Brain microvascular endothelial cell (primary cell): Measurements from ENCODE around the gene FSHB.

Experiments
- DNase-seq: peaks from one replicate; pipeline ENCODE4 v3.0.0-alpha.2; 2020
- H3K27ac ChIP-seq: fragments of 250-450 bp; sonication (Bioruptor Pico); 2 replicates; pipeline ENCODE4 v1.5.1; 2020; ENCODE audit warnings: mild to moderate bottlenecking, moderate library complexity
- H3K27me3 ChIP-seq: fragments of 250-450 bp; sonication (Bioruptor Pico); replicated peaks from 2 replicates; pipeline ENCODE4 v1.5.1; 2020; ENCODE audit warnings: mild to moderate bottlenecking
- H3K36me3 ChIP-seq: fragments of 250-450 bp; sonication (Bioruptor Pico); replicated peaks from 2 replicates; pipeline ENCODE4 v1.5.1; 2020; ENCODE audit warnings: mild to moderate bottlenecking
- H3K4me3 ChIP-seq: 2 replicates; pipeline ENCODE4 v1.5.1; 2011; ENCODE audit warnings: low read depth, mild to moderate bottlenecking, control low read depth, low read length, moderate library complexity
- in situ Hi-C: cut with HindIII; loops from 2 replicates; pipeline ENCODE4 v1.10.0; 2017; ENCODE audit warnings: low sequenced_read_pairs, low pct_ligation_motif_present
- TF ChIP-seq, protein P1 (sequence below): IDR thresholded peaks from 2 replicates; pipeline ENCODE4 v1.5.1; 2011; ENCODE audit warnings: low read depth, mild to moderate bottlenecking, moderate library complexity, low read length, control low read depth, inconsistent platforms; ENCODE audit errors: missing control alignments

Gene FSHB

DNA sequence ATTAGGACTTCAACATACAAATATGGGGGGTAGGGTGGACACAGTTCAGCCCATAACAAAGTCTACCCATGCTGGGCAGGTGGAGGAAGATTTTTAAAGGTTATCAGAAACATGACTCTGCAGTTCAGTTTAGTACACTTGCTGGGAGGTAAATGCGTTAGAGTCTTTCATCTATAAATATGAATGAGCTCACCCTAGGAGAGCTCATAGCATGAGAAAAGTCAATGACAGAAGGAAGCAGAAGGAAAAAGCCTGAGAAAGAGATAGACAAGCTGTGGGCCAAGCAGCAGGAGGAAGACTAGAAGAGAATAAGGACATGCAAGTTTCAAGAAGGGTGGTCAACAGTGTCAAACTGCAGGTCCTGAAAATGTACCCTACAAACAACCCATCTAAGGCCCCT, 27.0 kb upstream of the FSHB start:
- Histone ChIP-seq H3K27ac (no peak overlapping the region), H3K27me3 (no peaks in the 10 kb centered on the region), H3K36me3 (no peaks in the 10 kb centered on the region), H3K4me3 (no peak overlapping the region)
- TF ChIP-seq, protein P1, sequence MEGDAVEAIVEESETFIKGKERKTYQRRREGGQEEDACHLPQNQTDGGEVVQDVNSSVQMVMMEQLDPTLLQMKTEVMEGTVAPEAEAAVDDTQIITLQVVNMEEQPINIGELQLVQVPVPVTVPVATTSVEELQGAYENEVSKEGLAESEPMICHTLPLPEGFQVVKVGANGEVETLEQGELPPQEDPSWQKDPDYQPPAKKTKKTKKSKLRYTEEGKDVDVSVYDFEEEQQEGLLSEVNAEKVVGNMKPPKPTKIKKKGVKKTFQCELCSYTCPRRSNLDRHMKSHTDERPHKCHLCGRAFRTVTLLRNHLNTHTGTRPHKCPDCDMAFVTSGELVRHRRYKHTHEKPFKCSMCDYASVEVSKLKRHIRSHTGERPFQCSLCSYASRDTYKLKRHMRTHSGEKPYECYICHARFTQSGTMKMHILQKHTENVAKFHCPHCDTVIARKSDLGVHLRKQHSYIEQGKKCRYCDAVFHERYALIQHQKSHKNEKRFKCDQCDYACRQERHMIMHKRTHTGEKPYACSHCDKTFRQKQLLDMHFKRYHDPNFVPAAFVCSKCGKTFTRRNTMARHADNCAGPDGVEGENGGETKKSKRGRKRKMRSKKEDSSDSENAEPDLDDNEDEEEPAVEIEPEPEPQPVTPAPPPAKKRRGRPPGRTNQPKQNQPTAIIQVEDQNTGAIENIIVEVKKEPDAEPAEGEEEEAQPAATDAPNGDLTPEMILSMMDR = no peak
- no peak for DNase-seq
- in situ Hi-C loops = no loop called here

DNA sequence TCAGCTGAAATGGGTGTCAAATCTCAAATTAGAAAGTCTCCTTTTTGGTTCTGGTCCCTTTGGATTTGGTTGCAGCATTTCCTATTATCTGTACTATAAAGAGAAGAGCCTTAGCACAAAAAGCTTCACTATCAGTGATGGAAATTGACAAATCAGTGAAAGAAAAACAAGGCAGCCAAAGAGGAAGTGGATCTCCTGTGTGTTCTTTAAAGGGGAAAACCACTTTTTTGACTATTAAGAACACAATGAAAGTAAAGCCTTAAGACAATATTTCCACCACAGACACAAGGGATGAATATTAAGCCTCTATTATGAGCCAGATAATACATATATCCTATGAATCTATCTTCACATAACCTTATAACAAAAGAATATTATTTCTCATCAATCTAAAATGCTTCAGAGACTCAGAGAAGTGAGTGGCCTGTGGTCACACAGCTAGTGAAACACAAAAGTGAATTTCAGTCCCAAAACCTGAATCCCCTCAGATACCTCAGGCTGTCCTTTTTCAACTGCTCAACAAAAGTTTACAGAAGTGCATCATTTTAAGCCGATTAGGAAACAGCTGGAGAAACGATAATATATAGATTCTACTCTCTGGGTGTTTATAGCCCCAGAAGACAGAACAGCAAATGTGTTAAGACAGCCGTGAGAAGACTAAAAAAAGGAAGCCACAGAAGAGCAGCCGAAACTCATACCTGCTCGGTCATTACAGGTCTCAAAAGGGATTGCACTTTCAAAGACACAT, 24.4 kb upstream of the FSHB start:
- Histone ChIP-seq H3K4me3 (no peak overlapping the region), H3K27ac (no peak overlapping the region), H3K27me3 (no peaks in the 10 kb centered on the region), H3K36me3 (no peaks in the 10 kb centered on the region)
- TF ChIP-seq, protein P1 = no peak
- in situ Hi-C loops = no loop called here
- no peak for DNase-seq

DNA sequence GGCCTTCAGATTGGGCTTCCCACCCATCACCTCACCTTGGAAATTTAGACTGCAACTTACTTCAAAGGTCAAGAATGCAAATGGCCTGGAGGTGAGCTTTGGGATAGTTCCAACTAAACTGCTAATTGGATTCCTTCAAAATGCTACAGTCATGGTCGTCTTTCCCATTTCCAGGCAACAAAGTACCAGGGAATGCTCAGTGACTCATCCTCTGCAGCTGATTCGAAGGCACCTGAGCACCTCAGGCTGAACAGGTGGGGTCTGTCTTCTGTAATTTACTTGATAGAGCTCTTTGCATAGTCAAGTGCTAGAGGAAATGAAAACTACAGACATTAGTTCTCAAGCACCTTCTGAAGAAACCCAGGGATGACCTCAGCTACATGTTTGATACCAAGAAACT, 20.5 kb upstream of the FSHB start:
- DNase-seq = no peak
- H3K27me3 ChIP-seq = no peaks in the 10 kb centered on the region
- TF ChIP-seq, protein P1 = no peak
- H3K27ac ChIP-seq = no peak overlapping the region
- no peak overlapping the region for H3K4me3 ChIP-seq
- in situ Hi-C loops = no loop called here
- H3K36me3 ChIP-seq = no peaks in the 10 kb centered on the region

DNA sequence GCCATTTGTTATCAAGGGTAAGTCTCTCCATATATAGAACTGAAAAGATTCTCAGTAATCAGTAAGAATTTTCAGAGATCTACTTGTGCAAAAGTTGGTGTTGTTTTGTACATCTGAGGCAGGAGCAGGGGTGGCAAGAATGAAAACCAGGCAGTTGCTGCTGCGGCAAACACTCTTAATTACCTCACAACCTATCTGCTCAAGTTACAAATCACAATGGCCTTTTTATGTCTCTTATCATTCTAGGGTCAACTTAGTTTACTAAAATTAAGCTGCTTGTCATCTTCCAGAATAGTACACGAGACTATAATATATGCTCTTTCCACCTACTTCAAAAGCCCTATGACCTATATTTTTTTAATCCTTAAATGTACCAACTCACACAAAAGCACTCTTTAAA, 14.3 kb upstream of the FSHB start:
- Histone ChIP-seq H3K27ac (no peak overlapping the region), H3K4me3 (no peak overlapping the region), H3K36me3 (no peaks in the 10 kb centered on the region), H3K27me3 (no peaks in the 10 kb centered on the region)
- DNase-seq = no peak
- TF ChIP-seq, protein P1 = no peak
- in situ Hi-C loops = no loop called here

DNA sequence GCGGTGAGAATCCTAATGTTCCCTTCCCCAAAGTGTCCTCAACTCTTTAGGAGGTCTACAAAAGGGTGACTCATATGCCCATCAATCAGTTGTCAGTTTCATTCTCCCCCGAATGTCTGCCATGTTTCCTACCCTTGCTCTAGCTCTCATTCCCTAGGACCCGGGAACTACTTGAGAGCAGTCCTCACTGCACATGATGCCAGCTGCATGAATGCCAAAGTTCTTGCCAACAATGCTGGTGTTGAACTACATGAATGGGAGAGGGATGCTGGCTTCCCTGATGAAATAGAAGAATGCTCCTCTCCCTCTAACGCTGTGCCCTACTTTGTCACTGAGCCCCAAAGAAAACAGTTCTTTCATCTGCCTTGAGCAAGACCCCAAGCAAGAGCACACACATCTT, 12.5 kb upstream of the FSHB start:
- H3K4me3 ChIP-seq = no peak overlapping the region
- in situ Hi-C loops = no loop called here
- no peaks in the 10 kb centered on the region for H3K27me3 ChIP-seq
- no peak overlapping the region for H3K27ac ChIP-seq
- TF ChIP-seq, protein P1 = no peak
- DNase-seq = no peak
- no peaks in the 10 kb centered on the region for H3K36me3 ChIP-seq

DNA sequence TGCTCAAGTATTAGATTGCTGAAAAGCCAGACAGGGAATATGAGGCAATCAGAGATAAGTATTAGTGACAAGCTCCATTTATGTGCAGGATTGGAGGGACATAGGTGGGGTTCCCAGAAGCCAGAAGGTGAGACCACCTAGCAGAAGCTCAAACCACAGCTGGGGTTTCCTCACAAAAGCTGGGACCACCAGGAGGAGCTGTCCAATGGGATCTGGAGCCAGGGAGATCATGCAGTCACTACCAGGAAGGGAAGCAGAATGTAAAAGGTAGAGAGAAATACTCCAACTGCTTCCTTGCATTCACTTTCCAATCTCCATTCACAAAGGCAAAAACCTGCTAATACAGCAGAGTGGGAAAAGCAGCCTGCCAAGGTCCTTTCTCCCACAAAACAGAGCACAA, 5.2 kb upstream of the FSHB start:
- in situ Hi-C loops = no loop called here
- DNase-seq = no peak
- H3K36me3 ChIP-seq = no peaks in the 10 kb centered on the region
- H3K27ac ChIP-seq = no peak overlapping the region
- H3K27me3 ChIP-seq = no peaks in the 10 kb centered on the region
- TF ChIP-seq, protein P1 = peak; percentile 59
- no peak overlapping the region for H3K4me3 ChIP-seq
